GM12801 (cell line): ENCODE measurements around the gene PLXDC2.

Experiments
- CTCF ChIP-seq: IDR thresholded peaks from one replicate; pipeline ENCODE4 v1.5.1; 2011; ENCODE audit warnings: control low read depth; ENCODE audit not compliant: insufficient read length; ENCODE audit errors: extremely low read depth

Gene PLXDC2

GRCh38 chr10:19862811-19863515 lies 46.7 kb downstream of the PLXDC2 start:
- no peak for TF ChIP-seq CTCF

GRCh38 chr10:19865676-19866075 lies 49.4 kb downstream of the PLXDC2 start:
- no peak for TF ChIP-seq CTCF

GRCh38 chr10:19869370-19869769 lies 53.1 kb downstream of the PLXDC2 start:
- TF ChIP-seq CTCF: no peak

GRCh38 chr10:19872504-19873271 lies 56.5 kb downstream of the PLXDC2 start:
- TF ChIP-seq CTCF: no peak

GRCh38 chr10:19874190-19874589 lies 58.0 kb downstream of the PLXDC2 start:
- no peak for TF ChIP-seq CTCF

- no peak for TF ChIP-seq CTCF
Observed at GRCh38 chr10:19874791-19875190, 58.6 kb downstream of the PLXDC2 start.

GRCh38 chr10:19876570-19876969 lies 60.3 kb downstream of the PLXDC2 start:
- TF ChIP-seq CTCF: no peak
